ENCODE measurements around the gene PDE6D. TPM values are rescaled to one million over a fixed set of nuclear protein-coding genes. Genes with fewer than 3 reads are reported as not detected.
A peak's percentile ranks its signal among the peaks of the same experiment; 100 is the strongest.

PDE6D gene
- total and polyA plus RNA-seq, 2 of the 13 experiments (the other 11 are each of a cell fraction or from before 2014, with no cell fraction given), result 14.1 to 23.2 TPM

- no peak for TF ChIP-seq NR2F2 (IDR thresholded peaks at IDR 0.05; ENCODE audit: borderline replicate concordance, low read depth)
- no peak for TF ChIP-seq SP1 (IDR thresholded peaks at IDR 0.05)
- no peak for TF ChIP-seq SP1 (CRISPR knock-in tag; IDR thresholded peaks at IDR 0.05)
- TF ChIP-seq TRIM22 (IDR thresholded peaks at IDR 0.05), result no peak
- TF ChIP-seq PITX1 (CRISPR knock-in tag; IDR thresholded peaks at IDR 0.05), result peak; percentile 23; the same call in 1 of the 2 replicates
- no peak for TF ChIP-seq PLSCR1 (CRISPR knock-in tag; IDR thresholded peaks at IDR 0.05; ENCODE audit: borderline replicate concordance)
- no peak for TF ChIP-seq SNAPC2 (CRISPR knock-in tag; IDR thresholded peaks at IDR 0.05)
- peak; percentile 82 for TF ChIP-seq RAD51 (IDR thresholded peaks at IDR 0.05; ENCODE audit: borderline replicate concordance)
- no peak for TF ChIP-seq THAP7 (CRISPR knock-in tag; IDR thresholded peaks at IDR 0.05)
- TF ChIP-seq NPAS2 (CRISPR knock-in tag; IDR thresholded peaks at IDR 0.05; ENCODE audit: borderline replicate concordance), result no peak
- TF ChIP-seq FOXO1 (CRISPR knock-in tag; IDR thresholded peaks at IDR 0.05), result no peak
- TF ChIP-seq ARID5B (CRISPR knock-in tag; IDR thresholded peaks at IDR 0.05), result no peak
- TF ChIP-seq BRF2 (CRISPR knock-in tag; IDR thresholded peaks at IDR 0.05), result no peak
- TF ChIP-seq ZNF556 (CRISPR knock-in tag; IDR thresholded peaks at IDR 0.05; ENCODE audit: borderline replicate concordance), result 0 out of 2 replicates have a peak, but pooled peaks have one; percentile 25
- no peak for TF ChIP-seq PBX2 (CRISPR knock-in tag; IDR thresholded peaks at IDR 0.05)
- TF ChIP-seq ZNF20 (CRISPR knock-in tag; IDR thresholded peaks at IDR 0.05), result no peak
- TF ChIP-seq NFKBIZ (CRISPR knock-in tag; IDR thresholded peaks at IDR 0.05), result no peak
- no peak for TF ChIP-seq ZNF710 (CRISPR knock-in tag; IDR thresholded peaks at IDR 0.05; ENCODE audit: borderline replicate concordance)
These were observed 63.6 kb downstream of the PDE6D start (continued) for GRCh38 chr2:231717281-231718171.
